ENCODE results near the gene RALGDS.
"Not testable (repeated sequence)": the region's sequence is repeated elsewhere in the genome, so short reads cannot be mapped to it uniquely, and the experiment has no call there.

The RALGDS gene

GRCh38 chr9:133086894-133087293 is 34.1 kb downstream of the RALGDS start:
- Histone ChIP-seq H3K27me3 (replicated peaks; ENCODE audit: control insufficient read depth, insufficient read depth, low read length, poor library complexity, severe bottlenecking) (no peaks in the 10 kb centered on the region), H3K36me3 (ENCODE audit: control insufficient read depth, insufficient read depth, low read length) (no peaks in the 10 kb centered on the region), H3K4me1 (ENCODE audit: control insufficient read depth, insufficient read depth, low read length, poor library complexity, severe bottlenecking) (no peaks in the 10 kb centered on the region), H3K4me3 (ENCODE audit: insufficient read depth, low read depth, low read length, poor library complexity, severe bottlenecking) (no peak overlapping the region), H3K27ac (ENCODE audit: insufficient read depth, low read length, poor library complexity, severe bottlenecking) (no peak overlapping the region), H3K9me3 (ENCODE audit: control insufficient read depth, low read length) (no peaks in the 10 kb centered on the region)
- DNase-seq = no peak

- not testable (repeated sequence) for H3K9me3 ChIP-seq (ENCODE audit: control insufficient read depth, low read length); H3K4me3 ChIP-seq (ENCODE audit: insufficient read depth, low read depth, low read length, poor library complexity, severe bottlenecking); H3K27me3 ChIP-seq (replicated peaks; ENCODE audit: control insufficient read depth, insufficient read depth, low read length, poor library complexity, severe bottlenecking); H3K27ac ChIP-seq (ENCODE audit: insufficient read depth, low read length, poor library complexity, severe bottlenecking); H3K4me1 ChIP-seq (ENCODE audit: control insufficient read depth, insufficient read depth, low read length, poor library complexity, severe bottlenecking); DNase-seq; H3K36me3 ChIP-seq (ENCODE audit: control insufficient read depth, insufficient read depth, low read length)
These were observed 34.7 kb downstream of the RALGDS start for GRCh38 chr9:133086212-133086860.

GRCh38 chr9:133083688-133084087 is 37.4 kb downstream of the RALGDS start:
- H3K36me3 ChIP-seq (ENCODE audit: control insufficient read depth, insufficient read depth, low read length); H3K4me1 ChIP-seq (ENCODE audit: control insufficient read depth, insufficient read depth, low read length, poor library complexity, severe bottlenecking); H3K27me3 ChIP-seq (replicated peaks; ENCODE audit: control insufficient read depth, insufficient read depth, low read length, poor library complexity, severe bottlenecking); DNase-seq; H3K4me3 ChIP-seq (ENCODE audit: insufficient read depth, low read depth, low read length, poor library complexity, severe bottlenecking); H3K27ac ChIP-seq (ENCODE audit: insufficient read depth, low read length, poor library complexity, severe bottlenecking); H3K9me3 ChIP-seq (ENCODE audit: control insufficient read depth, low read length): not testable (repeated sequence)

- H3K4me3 ChIP-seq (ENCODE audit: insufficient read depth, low read depth, low read length, poor library complexity, severe bottlenecking); DNase-seq; H3K4me1 ChIP-seq (ENCODE audit: control insufficient read depth, insufficient read depth, low read length, poor library complexity, severe bottlenecking); H3K27ac ChIP-seq (ENCODE audit: insufficient read depth, low read length, poor library complexity, severe bottlenecking); H3K9me3 ChIP-seq (ENCODE audit: control insufficient read depth, low read length); H3K27me3 ChIP-seq (replicated peaks; ENCODE audit: control insufficient read depth, insufficient read depth, low read length, poor library complexity, severe bottlenecking); H3K36me3 ChIP-seq (ENCODE audit: control insufficient read depth, insufficient read depth, low read length): not testable (repeated sequence)
These were observed 38.9 kb downstream of the RALGDS start for GRCh38 chr9:133081957-133082644.

GRCh38 chr9:133080786-133081779 is 40.0 kb downstream of the RALGDS start:
- not testable (repeated sequence) for H3K27me3 ChIP-seq (replicated peaks; ENCODE audit: control insufficient read depth, insufficient read depth, low read length, poor library complexity, severe bottlenecking); H3K27ac ChIP-seq (ENCODE audit: insufficient read depth, low read length, poor library complexity, severe bottlenecking); H3K4me3 ChIP-seq (ENCODE audit: insufficient read depth, low read depth, low read length, poor library complexity, severe bottlenecking); DNase-seq; H3K4me1 ChIP-seq (ENCODE audit: control insufficient read depth, insufficient read depth, low read length, poor library complexity, severe bottlenecking); H3K9me3 ChIP-seq (ENCODE audit: control insufficient read depth, low read length); H3K36me3 ChIP-seq (ENCODE audit: control insufficient read depth, insufficient read depth, low read length)

- Histone ChIP-seq H3K4me1 (ENCODE audit: control insufficient read depth, insufficient read depth, low read length, poor library complexity, severe bottlenecking) (no peaks in the 10 kb centered on the region), H3K36me3 (ENCODE audit: control insufficient read depth, insufficient read depth, low read length) (no peaks in the 10 kb centered on the region), H3K27me3 (replicated peaks; ENCODE audit: control insufficient read depth, insufficient read depth, low read length, poor library complexity, severe bottlenecking) (no peaks in the 10 kb centered on the region), H3K27ac (ENCODE audit: insufficient read depth, low read length, poor library complexity, severe bottlenecking) (no peak overlapping the region), H3K9me3 (ENCODE audit: control insufficient read depth, low read length) (no peaks in the 10 kb centered on the region), H3K4me3 (ENCODE audit: insufficient read depth, low read depth, low read length, poor library complexity, severe bottlenecking) (no peak overlapping the region)
- no peak for DNase-seq
These were observed 40.9 kb downstream of the RALGDS start for GRCh38 chr9:133080161-133080560.

GRCh38 chr9:133078486-133078885 is 42.6 kb downstream of the RALGDS start:
- no peaks in the 10 kb centered on the region for H3K27me3 ChIP-seq (replicated peaks; ENCODE audit: control insufficient read depth, insufficient read depth, low read length, poor library complexity, severe bottlenecking)
- H3K36me3 ChIP-seq (ENCODE audit: control insufficient read depth, insufficient read depth, low read length) = no peaks in the 10 kb centered on the region
- no peaks in the 10 kb centered on the region for H3K9me3 ChIP-seq (ENCODE audit: control insufficient read depth, low read length)
- H3K4me1 ChIP-seq (ENCODE audit: control insufficient read depth, insufficient read depth, low read length, poor library complexity, severe bottlenecking) = no peaks in the 10 kb centered on the region
- H3K4me3 ChIP-seq (ENCODE audit: insufficient read depth, low read depth, low read length, poor library complexity, severe bottlenecking) = no peak overlapping the region
- no peak overlapping the region for H3K27ac ChIP-seq (ENCODE audit: insufficient read depth, low read length, poor library complexity, severe bottlenecking)
- DNase-seq = no peak

GRCh38 chr9:133076691-133077090 is 44.3 kb downstream of the RALGDS start:
- Histone ChIP-seq H3K9me3 (ENCODE audit: control insufficient read depth, low read length) (no peaks in the 10 kb centered on the region), H3K4me1 (ENCODE audit: control insufficient read depth, insufficient read depth, low read length, poor library complexity, severe bottlenecking) (no peaks in the 10 kb centered on the region), H3K4me3 (ENCODE audit: insufficient read depth, low read depth, low read length, poor library complexity, severe bottlenecking) (no peak overlapping the region), H3K36me3 (ENCODE audit: control insufficient read depth, insufficient read depth, low read length) (no peaks in the 10 kb centered on the region), H3K27ac (ENCODE audit: insufficient read depth, low read length, poor library complexity, severe bottlenecking) (no peak overlapping the region), H3K27me3 (replicated peaks; ENCODE audit: control insufficient read depth, insufficient read depth, low read length, poor library complexity, severe bottlenecking) (no peaks in the 10 kb centered on the region)
- DNase-seq = no peak

- Histone ChIP-seq H3K4me1 (ENCODE audit: control insufficient read depth, insufficient read depth, low read length, poor library complexity, severe bottlenecking) (no peaks in the 10 kb centered on the region), H3K9me3 (ENCODE audit: control insufficient read depth, low read length) (no peaks in the 10 kb centered on the region), H3K36me3 (ENCODE audit: control insufficient read depth, insufficient read depth, low read length) (no peaks in the 10 kb centered on the region), H3K4me3 (ENCODE audit: insufficient read depth, low read depth, low read length, poor library complexity, severe bottlenecking) (no peak overlapping the region), H3K27me3 (replicated peaks; ENCODE audit: control insufficient read depth, insufficient read depth, low read length, poor library complexity, severe bottlenecking) (no peaks in the 10 kb centered on the region), H3K27ac (ENCODE audit: insufficient read depth, low read length, poor library complexity, severe bottlenecking) (no peak overlapping the region)
- DNase-seq = no peak
These were observed 45.0 kb downstream of the RALGDS start for GRCh38 chr9:133075925-133076630.
